A673 (cell line): Measurements from ENCODE around the gene TRRAP. TPM values are rescaled to one million over a fixed set of nuclear protein-coding genes. Genes with fewer than 3 reads are reported as not detected.

ENCODE experiments used
- BruUV-seq: library from RNA; stranded (reverse); fragments of 400-500 nt; replicated peaks from 2 replicates; lab custom pipeline; 2021; lab: Mats Ljungman, UMichigan
- CTCF ChIA-PET: fragments of 300-600 bp; sonication (Branson Sonifier 250); formaldehyde crosslinking; loops from one replicate; lab custom pipeline; 2022; ENCODE audit warnings: antibody characterized with exemption; lab: Charles Lee
- POLR2A ChIA-PET: fragments of 300-600 bp; sonication (Branson Sonifier 250); formaldehyde crosslinking; loops from one replicate; lab custom pipeline; 2022; ENCODE audit warnings: antibody characterized with exemption; ENCODE audit not compliant: low non-redundant PET; lab: Charles Lee
- DNase-seq: peaks from one replicate; pipeline ENCODE4 v3.0.0-alpha.2; 2015; ENCODE audit warnings: low spot score
- H3K27ac ChIP-seq: fragments of 200-600 bp; sonication (generic); 2 replicates; pipeline ENCODE4 v1.5.1; 2016; ENCODE audit warnings: mixed run types, low read depth, mild to moderate bottlenecking, mixed read lengths, antibody characterized with exemption, low read length; ENCODE audit not compliant: poor library complexity, severe bottlenecking
- H3K27me3 ChIP-seq: fragments of 200-600 bp; sonication (generic); replicated peaks from 2 replicates; pipeline ENCODE4 v1.6.1; 2017; ENCODE audit warnings: mixed run types, low read depth, mild to moderate bottlenecking, mixed read lengths, antibody characterized with exemption, low read length; ENCODE audit not compliant: insufficient read depth, poor library complexity
- H3K36me3 ChIP-seq: fragments of 200-600 bp; sonication (generic); 2 replicates; pipeline ENCODE4 v1.6.1; 2016; ENCODE audit warnings: mixed run types, mild to moderate bottlenecking, mixed read lengths, antibody characterized with exemption, low read length; ENCODE audit not compliant: insufficient read depth, poor library complexity, severe bottlenecking
- H3K4me1 ChIP-seq: fragments of 200-600 bp; sonication (generic); 2 replicates; pipeline ENCODE4 v1.6.1; 2017; ENCODE audit warnings: mixed run types, mild to moderate bottlenecking, mixed read lengths, antibody characterized with exemption, low read length; ENCODE audit not compliant: insufficient read depth, poor library complexity, severe bottlenecking
- H3K4me3 ChIP-seq: fragments of 200-600 bp; sonication (generic); 2 replicates; pipeline ENCODE4 v1.5.1; 2016; ENCODE audit warnings: low read depth, mixed run types, mild to moderate bottlenecking, mixed read lengths, low read length; ENCODE audit not compliant: poor library complexity, severe bottlenecking
- H3K9me3 ChIP-seq: fragments of 200-600 bp; sonication (generic); 2 replicates; pipeline ENCODE4 v1.6.1; 2016; ENCODE audit warnings: mixed run types, low read depth, mild to moderate bottlenecking, mixed read lengths, antibody characterized with exemption, low read length; ENCODE audit not compliant: poor library complexity, severe bottlenecking
- EZH2 ChIP-seq: fragments of 200-600 bp; sonication (generic); IDR thresholded peaks from 2 replicates; pipeline ENCODE4 v1.6.1; 2017; ENCODE audit warnings: borderline replicate concordance, low read depth, mild to moderate bottlenecking, mixed read lengths, antibody characterized with exemption, low read length; ENCODE audit not compliant: poor library complexity, severe bottlenecking
- intact Hi-C: fragments of 100-400 bp; cut with micrococcal nuclease; formaldehyde crosslinking; loops from one replicate; pipeline ENCODE4 v1.10.0; 2022; ENCODE audit not compliant: unreplicated experiment
- total RNA-seq: library from RNA; stranded (reverse); gene quantifications from 2 replicates; pipeline ENCODE4 v1.2.3, GENCODE V29; 2021
- TF ChIP-seq, protein P1 (sequence below): fragments of 300-800, 200-600 bp; sonication (generic); conservative IDR thresholded peaks from 2 replicates; pipeline ENCODE4 v1.5.1; 2017; ENCODE audit warnings: low read depth, mild to moderate bottlenecking, antibody characterized with exemption, low read length, moderate library complexity, mixed read lengths

TRRAP gene
- total RNA-seq, 1 experiment from 2014 or later, result 50.2 TPM

DNA sequence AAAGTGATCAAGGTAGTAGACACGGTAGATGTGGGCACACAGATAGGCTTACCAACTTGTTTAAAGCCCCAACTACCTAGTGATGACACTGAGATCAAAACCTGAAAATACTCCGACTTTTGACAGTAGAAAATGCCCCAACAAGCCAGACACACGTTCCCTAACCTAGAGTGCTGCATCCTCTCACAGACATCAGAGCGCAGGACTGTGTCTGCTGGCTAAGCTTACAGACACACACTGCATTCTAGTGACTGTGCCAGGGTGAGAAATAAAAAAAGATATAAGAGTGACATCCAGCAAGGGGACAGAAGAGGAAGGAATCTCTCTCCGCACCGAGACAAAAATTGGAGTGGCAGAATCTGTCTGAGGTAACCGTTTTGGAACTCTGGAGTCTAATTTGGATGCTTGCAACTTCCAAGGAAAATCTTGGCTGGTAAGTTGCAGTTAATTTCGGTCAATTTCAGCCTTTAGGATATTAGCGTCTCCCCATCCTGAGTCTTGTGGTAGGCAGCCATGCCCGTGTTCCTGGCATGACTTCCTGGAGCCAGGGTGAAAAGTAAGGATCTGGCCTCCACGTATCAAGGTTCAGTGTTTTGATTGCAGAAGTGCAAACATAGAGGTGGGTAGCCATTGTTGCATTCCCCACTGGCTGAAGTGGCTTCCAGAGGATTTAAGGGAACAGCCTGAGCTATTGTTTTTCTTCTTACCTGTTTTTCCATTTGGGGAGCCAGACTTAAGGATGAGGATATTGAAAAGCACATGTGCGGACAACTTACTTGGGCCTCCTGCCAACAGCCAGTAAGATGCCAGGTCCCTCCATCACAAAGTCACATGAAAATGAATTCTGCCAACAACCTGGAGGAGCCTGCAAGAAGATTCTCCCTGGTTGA, 141.4 kb downstream of the TRRAP start:
- intact Hi-C loops, result loop anchor here (10.0 kb wide), 1 partner anchor 55 kb away; no protein-coding TSS in a partner anchor
- Histone ChIP-seq H3K4me1 (peaks cover 14% of the 10 kb centered on the region), H3K4me3 (no peak overlapping the region), H3K27ac (no peak overlapping the region), H3K27me3 (no peaks in the 10 kb centered on the region), H3K36me3 (peaks cover 10% of the 10 kb centered on the region), H3K9me3 (no peaks in the 10 kb centered on the region)
- no TSS peak for BruUV-seq
- ChIA-PET CTCF (no interaction called here), POLR2A (no interaction called here)
- TF ChIP-seq, protein P1, sequence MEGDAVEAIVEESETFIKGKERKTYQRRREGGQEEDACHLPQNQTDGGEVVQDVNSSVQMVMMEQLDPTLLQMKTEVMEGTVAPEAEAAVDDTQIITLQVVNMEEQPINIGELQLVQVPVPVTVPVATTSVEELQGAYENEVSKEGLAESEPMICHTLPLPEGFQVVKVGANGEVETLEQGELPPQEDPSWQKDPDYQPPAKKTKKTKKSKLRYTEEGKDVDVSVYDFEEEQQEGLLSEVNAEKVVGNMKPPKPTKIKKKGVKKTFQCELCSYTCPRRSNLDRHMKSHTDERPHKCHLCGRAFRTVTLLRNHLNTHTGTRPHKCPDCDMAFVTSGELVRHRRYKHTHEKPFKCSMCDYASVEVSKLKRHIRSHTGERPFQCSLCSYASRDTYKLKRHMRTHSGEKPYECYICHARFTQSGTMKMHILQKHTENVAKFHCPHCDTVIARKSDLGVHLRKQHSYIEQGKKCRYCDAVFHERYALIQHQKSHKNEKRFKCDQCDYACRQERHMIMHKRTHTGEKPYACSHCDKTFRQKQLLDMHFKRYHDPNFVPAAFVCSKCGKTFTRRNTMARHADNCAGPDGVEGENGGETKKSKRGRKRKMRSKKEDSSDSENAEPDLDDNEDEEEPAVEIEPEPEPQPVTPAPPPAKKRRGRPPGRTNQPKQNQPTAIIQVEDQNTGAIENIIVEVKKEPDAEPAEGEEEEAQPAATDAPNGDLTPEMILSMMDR, result no peak
- TF ChIP-seq EZH2, result no peak
- no peak for DNase-seq

DNA sequence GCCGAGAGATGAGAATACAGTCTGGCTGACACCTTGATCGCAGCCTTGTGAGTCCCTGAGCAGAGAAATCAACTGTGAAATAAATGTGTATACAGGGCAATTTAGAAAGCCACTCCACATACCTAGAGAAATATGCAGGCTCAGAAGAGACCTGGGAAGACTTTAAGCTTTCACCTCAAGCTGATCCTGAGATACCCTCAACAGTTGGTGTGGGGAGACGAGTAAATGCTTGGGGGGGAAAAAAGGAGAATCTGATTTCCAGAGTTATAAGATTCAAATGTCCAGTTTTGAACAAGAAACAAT, 142.0 kb downstream of the TRRAP start:
- H3K27me3 ChIP-seq, result no peaks in the 10 kb centered on the region
- H3K36me3 ChIP-seq, result peaks cover 10% of the 10 kb centered on the region
- no TSS peak for BruUV-seq
- no peak for DNase-seq
- H3K27ac ChIP-seq, result no peak overlapping the region
- peaks cover 14% of the 10 kb centered on the region for H3K4me1 ChIP-seq
- CTCF ChIA-PET, result no interaction called here
- H3K4me3 ChIP-seq, result no peak overlapping the region
- intact Hi-C loops, result loop anchor here (10.0 kb wide), 1 partner anchor 56 kb away; no protein-coding TSS in a partner anchor
- POLR2A ChIA-PET, result no interaction called here
- TF ChIP-seq, protein P1, result no peak
- TF ChIP-seq EZH2, result no peak
- H3K9me3 ChIP-seq, result no peaks in the 10 kb centered on the region

DNA sequence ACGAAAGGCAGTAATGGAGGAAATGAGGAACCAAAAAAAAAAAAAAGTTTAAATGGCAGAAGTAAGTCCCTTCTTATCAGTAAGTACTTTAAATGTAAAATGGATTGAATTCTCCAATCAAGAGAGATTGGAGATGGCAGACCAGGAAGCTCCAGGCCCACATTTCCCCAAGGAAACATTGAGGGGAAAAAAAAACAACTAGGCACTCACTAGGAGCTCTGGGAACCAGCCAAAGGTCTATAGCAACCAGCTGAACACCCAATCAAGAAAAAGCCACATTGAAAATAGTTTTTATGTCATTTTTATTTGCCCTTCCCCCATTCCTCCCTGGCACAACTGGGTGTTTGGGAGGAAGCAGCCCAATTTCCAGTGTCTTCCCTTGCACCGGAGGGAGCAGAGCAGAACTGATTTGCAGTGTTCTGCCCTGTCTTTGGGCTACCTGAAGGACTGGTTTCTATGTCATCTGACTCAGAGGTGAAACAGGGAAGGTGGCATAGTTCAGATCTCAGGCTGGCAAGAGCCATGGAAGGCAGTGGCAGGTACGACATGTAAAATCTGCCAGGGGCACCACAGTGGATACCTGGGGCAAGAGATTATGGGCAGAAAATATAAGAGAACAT, 143.7 kb downstream of the TRRAP start:
- Histone ChIP-seq H3K36me3 (peaks cover 10% of the 10 kb centered on the region), H3K9me3 (no peaks in the 10 kb centered on the region), H3K4me3 (no peak overlapping the region), H3K4me1 (peaks cover 14% of the 10 kb centered on the region), H3K27ac (peak overlapping the region; percentile 22), H3K27me3 (no peaks in the 10 kb centered on the region)
- intact Hi-C loops, result loop anchor here (10.0 kb wide), 1 partner anchor 57 kb away; no protein-coding TSS in a partner anchor
- ChIA-PET POLR2A (no interaction called here), CTCF (no interaction called here)
- BruUV-seq, result no TSS peak
- DNase-seq, result peak; percentile 72
- no peak for TF ChIP-seq EZH2
- TF ChIP-seq, protein P1, result no peak
